Liver (tissue), 9 donors: Measurements from ENCODE around the gene GVQW3. TPM values are rescaled to one million over a fixed set of nuclear protein-coding genes. Genes with fewer than 3 reads are reported as not detected.

Source experiments
- DNase-seq: peaks from one replicate; pipeline ENCODE4 v3.0.0-alpha.2; 2017; ENCODE audit warnings: low spot score
- H3K27ac ChIP-seq, 2 donors: one replicate each; pipeline ENCODE4 v1.7.0; 2013; ENCODE audit warnings: inconsistent platforms in 2 of 2, low read length in 2 of 2, control low read depth in 1 of 2, low read depth in 1 of 2, mild to moderate bottlenecking in 1 of 2
- H3K27me3 ChIP-seq, 4 donors: one replicate each; pipeline versions ENCODE4 v1.6.1 to v1.7.0; 2013; ENCODE audit warnings: low read length in 3 of 4, inconsistent platforms in 1 of 4, mild to moderate bottlenecking in 1 of 4, moderate library complexity in 1 of 4; ENCODE audit not compliant: control insufficient read depth in 4 of 4, insufficient read depth in 4 of 4
- H3K36me3 ChIP-seq, 4 donors: one replicate each; pipeline versions ENCODE4 v1.6.1 to v1.7.0; 2013; ENCODE audit warnings: low read length in 3 of 4, mild to moderate bottlenecking in 3 of 4, low read depth in 1 of 4, moderate library complexity in 1 of 4; ENCODE audit not compliant: control insufficient read depth in 4 of 4, insufficient read depth in 3 of 4
- H3K4me1 ChIP-seq, 4 donors: one replicate each; pipeline versions ENCODE4 v1.6.1 to v1.7.0; 2013; ENCODE audit warnings: low read length in 3 of 4, mild to moderate bottlenecking in 3 of 4, moderate library complexity in 1 of 4; ENCODE audit not compliant: control insufficient read depth in 4 of 4, insufficient read depth in 4 of 4
- H3K4me3 ChIP-seq, 3 donors: one replicate each; pipeline versions ENCODE4 v1.6.1 to v1.7.0; 2013; ENCODE audit warnings: low read length in 3 of 3, control low read depth in 1 of 3, low read depth in 1 of 3, mild to moderate bottlenecking in 1 of 3
- H3K9ac ChIP-seq, 2 donors: one replicate each; pipeline ENCODE4 v1.7.0; 2013; ENCODE audit warnings: low read length in 2 of 2, mild to moderate bottlenecking in 2 of 2, moderate library complexity in 2 of 2, control low read depth in 1 of 2, low read depth in 1 of 2
- H3K9me3 ChIP-seq, 4 donors: one replicate each; pipeline versions ENCODE4 v1.6.1 to v1.7.0; 2013; ENCODE audit warnings: low read length in 3 of 4; ENCODE audit not compliant: control insufficient read depth in 4 of 4
- CTCF ChIP-seq: fragments of 150-350 bp; IDR thresholded peaks from 2 replicates; pipeline ENCODE4 v1.5.1; 2017; ENCODE audit warnings: improper control_type of control experiment, low read depth, low read length; ENCODE audit not compliant: missing input control
- EGR1 ChIP-seq, 2 donors: IDR thresholded peaks; 2 replicates each; pipeline ENCODE4 v1.6.1; 2016 to 2018; ENCODE audit warnings: antibody characterized with exemption in 2 of 2, low read depth in 2 of 2
- FOXA1 ChIP-seq: IDR thresholded peaks from 2 replicates; pipeline ENCODE4 v1.6.1; 2016; ENCODE audit warnings: antibody characterized with exemption
- FOXA2 ChIP-seq: IDR thresholded peaks from 2 replicates; pipeline ENCODE4 v1.6.1; 2016; ENCODE audit warnings: antibody characterized with exemption
- GABPA ChIP-seq, 2 donors: IDR thresholded peaks in 1 of 2; conservative IDR thresholded peaks in 1 of 2; 2 replicates each; pipeline ENCODE4 v1.6.1; 2016; ENCODE audit warnings: antibody characterized with exemption in 2 of 2, mild to moderate bottlenecking in 1 of 2, moderate library complexity in 1 of 2
- HNF4A ChIP-seq, 2 donors: conservative IDR thresholded peaks; 2 replicates each; pipeline ENCODE4 v1.6.1; 2016; ENCODE audit warnings: antibody characterized with exemption in 2 of 2, mild to moderate bottlenecking in 2 of 2
- JUND ChIP-seq, 2 donors: IDR thresholded peaks; 2 replicates each; pipeline ENCODE4 v1.6.1; 2016; ENCODE audit warnings: antibody characterized with exemption in 2 of 2
- NR2F2 ChIP-seq: IDR thresholded peaks from 2 replicates; pipeline ENCODE4 v1.6.1; 2016; ENCODE audit warnings: antibody characterized with exemption
- RAD21 ChIP-seq, 2 donors: IDR thresholded peaks; 2 replicates each; pipeline ENCODE4 v1.6.1; 2016; ENCODE audit warnings: antibody characterized with exemption in 2 of 2, mild to moderate bottlenecking in 2 of 2
- RXRA ChIP-seq, 2 donors: IDR thresholded peaks; 2 replicates each; pipeline ENCODE4 v1.6.1; 2017 to 2018; ENCODE audit warnings: antibody characterized with exemption in 2 of 2, mild to moderate bottlenecking in 1 of 2
- SP1 ChIP-seq: IDR thresholded peaks from 2 replicates; pipeline ENCODE4 v1.6.1; 2018; ENCODE audit warnings: antibody characterized with exemption, mild to moderate bottlenecking
- TAF1 ChIP-seq: conservative IDR thresholded peaks from 2 replicates; pipeline ENCODE4 v1.6.1; 2016; ENCODE audit warnings: antibody characterized with exemption, mild to moderate bottlenecking
- YY1 ChIP-seq: IDR thresholded peaks from 2 replicates; pipeline ENCODE4 v1.6.1; 2016; ENCODE audit warnings: antibody characterized with exemption, mild to moderate bottlenecking
- ZBTB33 ChIP-seq: IDR thresholded peaks from 2 replicates; pipeline ENCODE4 v1.6.1; 2016; ENCODE audit warnings: antibody characterized with exemption
- WGBS: extraction: QIAGEN DNeasy Blood & Tissue Kit; methylation state at CpG from one replicate; pipeline ENCODE4 v1.1.7; 2013; 5-methylcytosine and 5-hydroxymethylcytosine counted together
- polyA plus RNA-seq, 2 donors: library from polyadenylated mRNA; stranded (reverse) in 1 of 2; unstranded in 1 of 2; fragments of 200-250 nt in 1 of 2; fragments of >200 nt in 1 of 2; fragmentation: Nextera tagmentation in 1 of 2; extraction: Ambion mirVana in 1 of 2; gene quantifications; one replicate each; pipeline versions ENCODE4 v1.2.1 to v1.2.3, GENCODE V29; 2013 to 2015
- total RNA-seq, 2 donors: library from RNA; depleted of rRNA; stranded (reverse); fragments of >200 nt; gene quantifications; one replicate each; pipeline ENCODE4 v1.2.3, GENCODE V29; 2014
- donor health status: healthy.
- donor health status: healthy.
- donor health status: healthy.
- donor health status: healthy.
- donor health status: healthy.

Gene GVQW3
- total and polyA plus RNA-seq, 4 donors: 0.18 to 1.3 (median 0.65) TPM

GRCh38 chr11:76336597-76336996 lies 44.5 kb upstream of the GVQW3 start:
- Histone ChIP-seq H3K9me3 (peaks cover 0 to 6% (median 3%) of the 10 kb centered on the region in 4 donors), H3K27ac (no peak overlapping the region), H3K27me3 (no peaks in the 10 kb centered on the region), H3K36me3 (no peaks in the 10 kb centered on the region), H3K4me1 (no peaks in the 10 kb centered on the region), H3K4me3 (no peak overlapping the region), H3K9ac (no peak overlapping the region)
- DNase-seq: no peak
- TF ChIP-seq ZBTB33: no peak
- TF ChIP-seq SP1: no peak
- TF ChIP-seq YY1: no peak
- TF ChIP-seq FOXA1: no peak
- TF ChIP-seq HNF4A (conservative IDR thresholded peaks at IDR 0.05): no peak
- TF ChIP-seq RXRA (IDR thresholded peaks at IDR 0.05): no peak
- WGBS: 86% methylated on average over 2 of the region's 2 CpGs

- H3K9me3 ChIP-seq: peaks cover 0 to 6% (median 3%) of the 10 kb centered on the region in 4 donors
- WGBS: 84% methylated on average over 1 of the region's 1 CpG
- H3K27ac ChIP-seq: no peak overlapping the region
- no peaks in the 10 kb centered on the region for H3K36me3 ChIP-seq
- no peak overlapping the region for H3K4me3 ChIP-seq
- no peaks in the 10 kb centered on the region for H3K27me3 ChIP-seq
- H3K9ac ChIP-seq: no peak overlapping the region
- TF ChIP-seq SP1 (no peak), ZBTB33 (no peak), CTCF (no peak), NR2F2 (no peak), JUND (IDR thresholded peaks at IDR 0.05) (no peak), TAF1 (no peak), RAD21 (IDR thresholded peaks at IDR 0.05) (no peak), GABPA (IDR thresholded peaks at IDR 0.05 in 1 of 2, conservative IDR thresholded peaks at IDR 0.05 in 1 of 2) (no peak), EGR1 (IDR thresholded peaks at IDR 0.05; ENCODE audit: low read depth in 2 of 2) (no peak)
- no peaks in the 10 kb centered on the region for H3K4me1 ChIP-seq
- no peak for DNase-seq
These were observed 43.7 kb upstream of the GVQW3 start for GRCh38 chr11:76337469-76337868.

GRCh38 chr11:76337923-76338322 lies 43.2 kb upstream of the GVQW3 start:
- TF ChIP-seq FOXA2: no peak
- Histone ChIP-seq H3K9ac (no peak overlapping the region), H3K4me1 (no peaks in the 10 kb centered on the region), H3K27me3 (no peaks in the 10 kb centered on the region), H3K36me3 (no peaks in the 10 kb centered on the region), H3K9me3 (peaks cover 0 to 6% (median 3%) of the 10 kb centered on the region in 4 donors), H3K27ac (no peak overlapping the region), H3K4me3 (no peak overlapping the region)
- DNase-seq: no peak
- WGBS: 92% methylated on average over 4 of the region's 4 CpGs
